A673 (cell line): ENCODE data around the gene SERPINA5. TPM values are rescaled to one million over a fixed set of nuclear protein-coding genes. Genes with fewer than 3 reads are reported as not detected.
A peak's percentile ranks its signal among the peaks of the same experiment; 100 is the strongest.

Experiments used
- Bru-seq: library from RNA; stranded (reverse); fragments of 400-500 nt; gene quantifications from one replicate; lab custom pipeline; 2021; lab: Mats Ljungman, UMichigan
- BruChase-seq, 2 experiments: library from RNA; stranded (reverse); fragments of 400-500 nt; gene quantifications; one replicate each; lab custom pipeline; 2021; lab: Mats Ljungman, UMichigan
- BruUV-seq: library from RNA; stranded (reverse); fragments of 400-500 nt; replicated peaks from 2 replicates; lab custom pipeline; 2021; lab: Mats Ljungman, UMichigan
- CTCF ChIA-PET: fragments of 300-600 bp; sonication (Branson Sonifier 250); formaldehyde crosslinking; loops from one replicate; lab custom pipeline; 2022; ENCODE audit warnings: antibody characterized with exemption; lab: Charles Lee
- POLR2A ChIA-PET: fragments of 300-600 bp; sonication (Branson Sonifier 250); formaldehyde crosslinking; loops from one replicate; lab custom pipeline; 2022; ENCODE audit warnings: antibody characterized with exemption; ENCODE audit not compliant: low non-redundant PET; lab: Charles Lee
- DNase-seq: peaks from one replicate; pipeline ENCODE4 v3.0.0-alpha.2; 2015; ENCODE audit warnings: low spot score
- H3K27ac ChIP-seq: fragments of 200-600 bp; sonication (generic); 2 replicates; pipeline ENCODE4 v1.5.1; 2016; ENCODE audit warnings: mixed run types, low read depth, mild to moderate bottlenecking, mixed read lengths, antibody characterized with exemption, low read length; ENCODE audit not compliant: poor library complexity, severe bottlenecking
- H3K27me3 ChIP-seq: fragments of 200-600 bp; sonication (generic); replicated peaks from 2 replicates; pipeline ENCODE4 v1.6.1; 2017; ENCODE audit warnings: mixed run types, low read depth, mild to moderate bottlenecking, mixed read lengths, antibody characterized with exemption, low read length; ENCODE audit not compliant: insufficient read depth, poor library complexity
- H3K36me3 ChIP-seq: fragments of 200-600 bp; sonication (generic); 2 replicates; pipeline ENCODE4 v1.6.1; 2016; ENCODE audit warnings: mixed run types, mild to moderate bottlenecking, mixed read lengths, antibody characterized with exemption, low read length; ENCODE audit not compliant: insufficient read depth, poor library complexity, severe bottlenecking
- H3K4me1 ChIP-seq: fragments of 200-600 bp; sonication (generic); 2 replicates; pipeline ENCODE4 v1.6.1; 2017; ENCODE audit warnings: mixed run types, mild to moderate bottlenecking, mixed read lengths, antibody characterized with exemption, low read length; ENCODE audit not compliant: insufficient read depth, poor library complexity, severe bottlenecking
- H3K4me3 ChIP-seq: fragments of 200-600 bp; sonication (generic); 2 replicates; pipeline ENCODE4 v1.5.1; 2016; ENCODE audit warnings: low read depth, mixed run types, mild to moderate bottlenecking, mixed read lengths, low read length; ENCODE audit not compliant: poor library complexity, severe bottlenecking
- H3K9me3 ChIP-seq: fragments of 200-600 bp; sonication (generic); 2 replicates; pipeline ENCODE4 v1.6.1; 2016; ENCODE audit warnings: mixed run types, low read depth, mild to moderate bottlenecking, mixed read lengths, antibody characterized with exemption, low read length; ENCODE audit not compliant: poor library complexity, severe bottlenecking
- CTCF ChIP-seq: fragments of 300-800, 200-600 bp; sonication (generic); conservative IDR thresholded peaks from 2 replicates; pipeline ENCODE4 v1.5.1; 2017; ENCODE audit warnings: low read depth, mild to moderate bottlenecking, antibody characterized with exemption, low read length, moderate library complexity, mixed read lengths
- EZH2 ChIP-seq: fragments of 200-600 bp; sonication (generic); IDR thresholded peaks from 2 replicates; pipeline ENCODE4 v1.6.1; 2017; ENCODE audit warnings: borderline replicate concordance, low read depth, mild to moderate bottlenecking, mixed read lengths, antibody characterized with exemption, low read length; ENCODE audit not compliant: poor library complexity, severe bottlenecking
- intact Hi-C: fragments of 100-400 bp; cut with micrococcal nuclease; formaldehyde crosslinking; loops from one replicate; pipeline ENCODE4 v1.10.0; 2022; ENCODE audit not compliant: unreplicated experiment
- long read RNA-seq: library from polyadenylated mRNA; stranded (forward); transcript quantifications from one replicate; pipeline ENCODE4 v2.0.0, GENCODE V29; 2022
- total RNA-seq: library from RNA; stranded (reverse); gene quantifications from 2 replicates; pipeline ENCODE4 v1.2.3, GENCODE V29; 2021

The SERPINA5 gene
- total RNA-seq (not detected in 2 replicates), Bru-seq, nascent RNA (not detected), BruChase-seq, experiment 1, labeled RNA remaining after a 2-hour chase (not detected), BruChase-seq, experiment 2, labeled RNA remaining after a 6-hour chase (not detected)
- long read RNA-seq: 0 reads

DNA sequence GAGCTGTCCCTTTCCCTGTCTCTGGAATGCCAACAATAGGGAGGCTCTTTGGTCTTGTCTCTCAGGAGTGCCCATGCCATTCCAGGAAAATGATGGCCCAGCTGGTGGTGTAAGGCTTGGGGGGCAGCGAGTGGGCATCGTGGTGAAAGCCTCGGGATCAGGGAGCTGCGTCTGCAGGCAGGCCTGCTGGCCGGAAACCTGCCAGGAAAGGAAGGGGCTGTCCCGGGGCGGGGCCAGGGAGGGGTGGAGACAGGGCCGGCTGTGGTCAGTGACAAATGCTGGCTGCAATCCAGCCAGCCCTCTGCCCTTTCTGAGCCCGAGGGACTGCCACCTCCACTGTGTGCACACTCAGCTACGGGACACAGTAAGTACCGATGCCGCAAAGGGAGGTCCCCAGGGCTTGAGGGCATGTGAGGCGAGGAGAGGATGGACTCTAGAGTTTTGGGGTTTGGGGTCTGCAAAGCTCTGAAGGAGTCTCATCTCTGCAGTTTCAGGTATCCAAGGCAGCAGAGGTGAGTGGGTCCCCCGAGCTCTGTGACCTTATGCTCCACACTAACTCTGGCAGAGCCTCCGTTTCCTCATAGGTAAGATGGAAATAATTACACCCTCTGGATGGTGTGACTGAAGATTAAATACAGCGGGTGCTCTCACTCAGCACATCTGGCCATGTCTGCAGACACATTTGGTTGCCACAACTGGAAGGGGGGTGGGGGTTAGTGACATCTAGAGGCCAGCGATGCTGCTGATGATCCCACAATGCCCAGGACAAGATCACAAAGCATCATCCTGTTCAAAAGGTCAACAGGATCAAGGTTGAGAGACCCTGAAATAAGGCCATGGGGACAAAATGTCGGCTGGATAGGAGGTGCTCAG lies at the start of gene SERPINA5:
TSS of gene SERPINA5 (plus strand) at position 300 of the 873 bp plus-strand sequence. CDS start 5,937 bp downstream, outside the sequence.
- intact Hi-C loops: no loop called here
- Histone ChIP-seq H3K36me3 (no peaks in the 10 kb centered on the region), H3K27me3 (no peaks in the 10 kb centered on the region), H3K4me3 (no peak within 1 kb of the TSS), H3K27ac (no peak within 1 kb of the TSS), H3K9me3 (no peaks in the 10 kb centered on the region), H3K4me1 (no peaks in the 10 kb centered on the region)
- TF ChIP-seq CTCF: no peak
- TF ChIP-seq EZH2: no peak
- BruUV-seq: no TSS peak
- no peak for DNase-seq
- ChIA-PET CTCF (no interaction called here), POLR2A (no interaction called here)

- H3K27me3 ChIP-seq: peaks cover 11% of the 10 kb centered on the region
- ChIA-PET POLR2A (no interaction called here), CTCF (no interaction called here)
- H3K27ac ChIP-seq: no peak overlapping the region
- no peaks in the 10 kb centered on the region for H3K4me1 ChIP-seq
- BruUV-seq: no TSS peak
- H3K9me3 ChIP-seq: no peaks in the 10 kb centered on the region
- TF ChIP-seq CTCF: no peak
- TF ChIP-seq EZH2: no peak
- no peak overlapping the region for H3K4me3 ChIP-seq
- intact Hi-C loops: no loop called here
- peak; percentile 36 for DNase-seq
- H3K36me3 ChIP-seq: no peaks in the 10 kb centered on the region
These were observed 48.8 kb upstream of the SERPINA5 start for GRCh38 chr14:94532447-94532846.

DNA sequence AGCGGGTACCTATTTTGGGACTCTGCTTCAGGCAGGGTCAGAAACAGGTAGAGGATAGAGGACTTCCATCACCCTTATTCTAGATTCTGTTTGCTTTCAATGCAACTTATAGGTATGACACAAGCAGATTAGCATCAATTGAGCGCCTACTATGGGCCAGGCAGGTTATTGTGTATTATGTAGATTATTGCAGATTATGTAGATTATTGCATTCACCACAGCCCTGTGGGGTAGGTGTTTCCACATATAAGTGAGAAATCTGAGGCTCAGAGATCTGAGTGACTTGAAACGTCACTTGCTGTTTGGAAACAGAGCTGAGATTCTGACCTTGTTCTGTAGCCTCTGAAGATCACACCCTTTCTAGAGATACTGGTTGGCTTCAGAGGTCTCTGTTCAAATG lies 45.7 kb upstream of the SERPINA5 start:
- intact Hi-C loops: no loop called here
- H3K36me3 ChIP-seq: no peaks in the 10 kb centered on the region
- TF ChIP-seq EZH2 (no peak), CTCF (no peak)
- no peak overlapping the region for H3K27ac ChIP-seq
- no TSS peak for BruUV-seq
- peaks cover 6% of the 10 kb centered on the region for H3K27me3 ChIP-seq
- H3K4me1 ChIP-seq: no peaks in the 10 kb centered on the region
- no peak for DNase-seq
- CTCF ChIA-PET: no interaction called here
- POLR2A ChIA-PET: no interaction called here
- H3K4me3 ChIP-seq: no peak overlapping the region
- H3K9me3 ChIP-seq: no peaks in the 10 kb centered on the region
